ENCODE data around the gene DGKB.

Gene DGKB

DNA sequence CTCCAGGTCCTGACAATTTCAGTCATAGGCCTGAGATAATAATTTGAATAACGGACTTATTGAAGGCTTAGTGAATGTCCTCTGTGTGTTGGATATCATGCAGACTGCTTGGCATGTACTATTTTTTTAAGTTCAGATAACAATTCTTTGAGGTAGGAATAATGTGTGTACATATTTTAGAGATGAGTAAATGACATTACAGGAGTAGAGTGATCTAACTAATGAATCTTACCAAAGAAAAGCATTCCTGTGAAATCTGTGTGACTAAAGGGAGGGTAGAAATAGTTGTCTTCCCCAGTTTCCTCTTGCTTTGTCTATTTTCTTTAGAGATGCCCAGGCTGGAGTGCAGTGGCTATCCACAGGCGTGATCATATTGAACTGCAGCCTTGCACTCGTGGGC is 521.2 kb downstream of the DGKB start:
- H3K4me2 ChIP-seq (ENCODE audit: low read depth, low read length), result no peak overlapping the region
- no peak for DNase-seq
- H3K9ac ChIP-seq (ENCODE audit: low read length), result no peak overlapping the region
- peaks cover 13% of the 10 kb centered on the region for H3K4me1 ChIP-seq (ENCODE audit: low read length)
- no peaks in the 10 kb centered on the region for H3K36me3 ChIP-seq (replicated peaks; ENCODE audit: insufficient read depth, low read length)
- no peak overlapping the region for H2AFZ ChIP-seq (ENCODE audit: low read length)
- no peaks in the 10 kb centered on the region for H3K27me3 ChIP-seq (replicated peaks; ENCODE audit: insufficient read depth, low read length)
- H4K20me1 ChIP-seq (ENCODE audit: insufficient read depth, low read length), result no peaks in the 10 kb centered on the region
- no peaks in the 10 kb centered on the region for H3K9me3 ChIP-seq (replicated peaks; ENCODE audit: insufficient read depth, low read length)
- TF ChIP-seq EZH2phosphoT487 (IDR thresholded peaks at IDR 0.05; ENCODE audit: low read length), result no peak
- TF ChIP-seq EZH2 (optimal IDR thresholded peaks at IDR 0.05; ENCODE audit: low read depth, low read length), result no peak
- TF ChIP-seq, protein P1, sequence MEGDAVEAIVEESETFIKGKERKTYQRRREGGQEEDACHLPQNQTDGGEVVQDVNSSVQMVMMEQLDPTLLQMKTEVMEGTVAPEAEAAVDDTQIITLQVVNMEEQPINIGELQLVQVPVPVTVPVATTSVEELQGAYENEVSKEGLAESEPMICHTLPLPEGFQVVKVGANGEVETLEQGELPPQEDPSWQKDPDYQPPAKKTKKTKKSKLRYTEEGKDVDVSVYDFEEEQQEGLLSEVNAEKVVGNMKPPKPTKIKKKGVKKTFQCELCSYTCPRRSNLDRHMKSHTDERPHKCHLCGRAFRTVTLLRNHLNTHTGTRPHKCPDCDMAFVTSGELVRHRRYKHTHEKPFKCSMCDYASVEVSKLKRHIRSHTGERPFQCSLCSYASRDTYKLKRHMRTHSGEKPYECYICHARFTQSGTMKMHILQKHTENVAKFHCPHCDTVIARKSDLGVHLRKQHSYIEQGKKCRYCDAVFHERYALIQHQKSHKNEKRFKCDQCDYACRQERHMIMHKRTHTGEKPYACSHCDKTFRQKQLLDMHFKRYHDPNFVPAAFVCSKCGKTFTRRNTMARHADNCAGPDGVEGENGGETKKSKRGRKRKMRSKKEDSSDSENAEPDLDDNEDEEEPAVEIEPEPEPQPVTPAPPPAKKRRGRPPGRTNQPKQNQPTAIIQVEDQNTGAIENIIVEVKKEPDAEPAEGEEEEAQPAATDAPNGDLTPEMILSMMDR (IDR thresholded peaks at IDR 0.05; ENCODE audit: low read length), result no peak
- no peaks in the 10 kb centered on the region for H3K9me2 ChIP-seq (replicated peaks; ENCODE audit: insufficient read depth, low read length)
- peaks cover 10% of the 10 kb centered on the region for H3F3A ChIP-seq (ENCODE audit: insufficient read depth, low read length)
- no peak overlapping the region for H3K27ac ChIP-seq (ENCODE audit: low read length)
- no peak overlapping the region for H3K4me3 ChIP-seq (ENCODE audit: low read length)
- no peaks in the 10 kb centered on the region for H3K79me2 ChIP-seq (ENCODE audit: low read length)

DNA sequence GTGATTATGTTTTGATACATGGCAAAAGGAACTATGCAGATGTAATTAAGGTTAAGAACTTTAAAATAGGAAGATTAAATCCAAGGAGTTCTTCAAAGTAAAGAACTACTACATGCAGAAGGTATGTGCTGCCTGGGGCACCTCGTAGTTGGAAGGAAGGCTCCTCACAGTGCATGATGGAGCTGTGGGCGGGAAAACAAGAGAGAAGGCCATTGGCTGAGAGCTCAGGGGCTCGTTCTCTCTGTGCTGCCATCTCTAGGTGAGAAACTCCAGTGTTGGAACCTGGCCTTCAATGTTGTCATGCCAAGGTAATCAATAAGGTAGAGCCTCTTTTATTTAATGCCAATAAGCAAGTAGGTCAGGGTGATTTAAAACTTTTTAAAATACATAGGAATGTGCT is 521.7 kb downstream of the DGKB start:
- TF ChIP-seq, protein P1 (IDR thresholded peaks at IDR 0.05; ENCODE audit: low read length), result no peak
- TF ChIP-seq EZH2phosphoT487 (IDR thresholded peaks at IDR 0.05; ENCODE audit: low read length) (no peak), EZH2 (optimal IDR thresholded peaks at IDR 0.05; ENCODE audit: low read depth, low read length) (no peak)
- no peaks in the 10 kb centered on the region for H4K20me1 ChIP-seq (ENCODE audit: insufficient read depth, low read length)
- no peaks in the 10 kb centered on the region for H3K9me3 ChIP-seq (replicated peaks; ENCODE audit: insufficient read depth, low read length)
- H3K36me3 ChIP-seq (replicated peaks; ENCODE audit: insufficient read depth, low read length), result no peaks in the 10 kb centered on the region
- no peaks in the 10 kb centered on the region for H3K79me2 ChIP-seq (ENCODE audit: low read length)
- no peak overlapping the region for H3K9ac ChIP-seq (ENCODE audit: low read length)
- H3K27ac ChIP-seq (ENCODE audit: low read length), result no peak overlapping the region
- H3K4me2 ChIP-seq (ENCODE audit: low read depth, low read length), result no peak overlapping the region
- H3K4me3 ChIP-seq (ENCODE audit: low read length), result no peak overlapping the region
- no peak for DNase-seq
- H2AFZ ChIP-seq (ENCODE audit: low read length), result no peak overlapping the region
- H3K4me1 ChIP-seq (ENCODE audit: low read length), result peaks cover 18% of the 10 kb centered on the region
- no peaks in the 10 kb centered on the region for H3K9me2 ChIP-seq (replicated peaks; ENCODE audit: insufficient read depth, low read length)
- H3K27me3 ChIP-seq (replicated peaks; ENCODE audit: insufficient read depth, low read length), result no peaks in the 10 kb centered on the region
- H3F3A ChIP-seq (ENCODE audit: insufficient read depth, low read length), result peaks cover 15% of the 10 kb centered on the region

DNA sequence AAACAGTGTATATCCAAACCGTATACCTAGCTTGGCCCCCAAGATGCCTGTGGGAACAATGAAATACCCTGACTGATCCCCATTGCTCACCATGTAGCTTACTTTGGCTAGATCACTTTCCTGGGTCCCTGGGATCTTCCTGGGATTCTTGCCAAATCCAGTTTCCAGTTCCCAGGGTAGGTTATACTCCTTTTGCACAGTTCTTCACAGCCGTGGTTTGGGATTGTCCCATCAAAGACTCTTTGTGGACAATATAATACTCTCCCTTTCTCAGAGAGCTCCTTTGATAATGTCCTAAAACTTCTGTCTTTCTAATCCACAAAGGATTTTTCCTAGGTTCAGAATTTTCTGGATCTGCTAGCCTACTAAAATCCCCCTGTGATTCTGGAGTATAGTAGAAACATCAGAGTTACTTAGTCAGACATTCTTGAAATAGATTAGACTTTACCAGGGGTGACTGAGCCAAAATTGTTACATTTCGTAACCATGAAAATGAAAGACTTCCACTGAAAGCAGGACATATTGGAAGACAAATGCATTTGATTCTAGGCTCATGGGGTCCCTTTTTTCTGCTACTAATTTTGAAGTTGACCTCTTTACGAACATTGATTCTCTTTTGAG is 524.8 kb downstream of the DGKB start:
- DNase-seq, result no peak
- no peak overlapping the region for H2AFZ ChIP-seq (ENCODE audit: low read length)
- H3K9me2 ChIP-seq (replicated peaks; ENCODE audit: insufficient read depth, low read length), result no peaks in the 10 kb centered on the region
- no peaks in the 10 kb centered on the region for H3K9me3 ChIP-seq (replicated peaks; ENCODE audit: insufficient read depth, low read length)
- no peak overlapping the region for H3K4me3 ChIP-seq (ENCODE audit: low read length)
- peaks cover 18% of the 10 kb centered on the region for H3F3A ChIP-seq (ENCODE audit: insufficient read depth, low read length)
- TF ChIP-seq EZH2 (optimal IDR thresholded peaks at IDR 0.05; ENCODE audit: low read depth, low read length), result no peak
- TF ChIP-seq, protein P1 (IDR thresholded peaks at IDR 0.05; ENCODE audit: low read length), result no peak
- no peak for TF ChIP-seq EZH2phosphoT487 (IDR thresholded peaks at IDR 0.05; ENCODE audit: low read length)
- H3K4me1 ChIP-seq (ENCODE audit: low read length), result peaks cover 28% of the 10 kb centered on the region
- H3K27me3 ChIP-seq (replicated peaks; ENCODE audit: insufficient read depth, low read length), result no peaks in the 10 kb centered on the region
- no peak overlapping the region for H3K9ac ChIP-seq (ENCODE audit: low read length)
- H3K4me2 ChIP-seq (ENCODE audit: low read depth, low read length), result peak overlapping the region; percentile 63; the same call in 1 of the 2 replicates
- H4K20me1 ChIP-seq (ENCODE audit: insufficient read depth, low read length), result no peaks in the 10 kb centered on the region
- no peak overlapping the region for H3K27ac ChIP-seq (ENCODE audit: low read length)
- H3K36me3 ChIP-seq (replicated peaks; ENCODE audit: insufficient read depth, low read length), result no peaks in the 10 kb centered on the region
- no peaks in the 10 kb centered on the region for H3K79me2 ChIP-seq (ENCODE audit: low read length)

Measured in MM.1S (cell line).